Psoas muscle (tissue), 8 donors: ENCODE data around the gene AMOT. TPM values are rescaled to one million over a fixed set of nuclear protein-coding genes. Genes with fewer than 3 reads are reported as not detected.

ENCODE experiments used
- ATAC-seq, 4 donors: fragments of 200-7000 bp; cut with Tn5 transposase; one replicate each; pipeline ENCODE4 v1.9.1; 2020; ENCODE audit warnings: moderate library complexity in 3 of 4, mild to moderate bottlenecking in 2 of 4
- DNase-seq, 2 donors: peaks; one replicate each; pipeline ENCODE4 v3.0.0-alpha.2; 2020
- H3K27ac ChIP-seq: fragments of 200-600 bp; one replicate; pipeline ENCODE4 v1.8.0; 2022
- H3K27me3 ChIP-seq, 3 donors: fragments of 200-600 bp in 1 of 3; one replicate each; pipeline versions ENCODE4 v1.6.1 to v1.8.0; 2013 to 2022; ENCODE audit warnings: low read length in 2 of 3, mild to moderate bottlenecking in 2 of 3, moderate library complexity in 1 of 3; ENCODE audit not compliant: insufficient read depth in 3 of 3
- H3K36me3 ChIP-seq, 2 donors: fragments of 200-600 bp in 1 of 2; one replicate each; pipeline versions ENCODE4 v1.6.1 to v1.8.0; 2013 to 2022; ENCODE audit warnings: low read depth in 1 of 2, mild to moderate bottlenecking in 1 of 2, moderate library complexity in 1 of 2; ENCODE audit not compliant: insufficient read depth in 1 of 2
- H3K4me1 ChIP-seq: fragments of 200-600 bp; one replicate; pipeline ENCODE4 v1.8.0; 2022
- H3K4me3 ChIP-seq: fragments of 200-600 bp; one replicate; pipeline ENCODE4 v1.8.0; 2022; ENCODE audit warnings: mild to moderate bottlenecking
- H3K9me3 ChIP-seq: fragments of 200-600 bp; one replicate; pipeline ENCODE4 v1.8.0; 2022
- CTCF ChIP-seq: fragments of 200-600 bp; IDR thresholded peaks from one replicate; pipeline ENCODE4 v1.8.0; 2022; ENCODE audit warnings: antibody characterized with exemption
- WGBS, 3 donors: extraction: QIAGEN DNeasy Blood & Tissue Kit; methylation state at CpG; one replicate each; pipeline versions ENCODE4 v1.1.6 to v1.1.7; 2013; 5-methylcytosine and 5-hydroxymethylcytosine counted together
- intact Hi-C, 2 donors: fragments of 100-400 bp; cut with DNase I; formaldehyde crosslinking; loops; one replicate each; pipeline versions ENCODE4 v1.11.0 to v1.14.2; 2022
- polyA plus RNA-seq, 3 donors: library from polyadenylated mRNA; stranded (reverse); fragments of 200-250 nt; gene quantifications; one replicate each; pipeline ENCODE4 v1.2.3, GENCODE V29; 2013
- total RNA-seq, 4 donors: library from RNA; stranded (reverse); fragmentation: NEBNext Ultra II Directional in 2 of 4; extraction: Animal tissue kit (Norgen Biotek cat#: 25700) in 2 of 4; gene quantifications; one replicate each; pipeline versions ENCODE4 v1.2.1 to v1.2.4, GENCODE V29; 2021 to 2023
- donor health status: healthy with polysubstance abuse.
- donor health status: DM: no; HTN: no; CAD: no; lungs with moderate emphysema.
- donor health status: Bipolar disorder and iron deficiency.
- donor health status: healthy.
- donor health status: DM: yes; HTN: yes; CAD: no.
- donor health status: DM: no; HTN: no; CAD: no.
- donor health status: DM: no; HTN: no; CAD: no.
- donor health status: DM: yes; HTN: yes; CAD: no.

The AMOT gene
- total and polyA plus RNA-seq, 7 donors, result 2.5 to 148 (median 72.6) TPM

- Histone ChIP-seq H3K4me1 (peaks cover 30% of the 10 kb centered on the region), H3K27ac (peak overlapping the region; percentile 46), H3K27me3 (peaks cover 0 to 7% (median 0%) of the 10 kb centered on the region in 3 donors), H3K9me3 (no peaks in the 10 kb centered on the region), H3K36me3 (no peaks in the 10 kb centered on the region), H3K4me3 (no peak overlapping the region)
- DNase-seq (no peak), ATAC-seq (peak in 1 of 4 donors; percentile 45)
- TF ChIP-seq CTCF, result no peak
- WGBS, 3 donors, result 59 to 66% (median 59%) methylated on average over 3 of the region's 3 CpGs
- intact Hi-C loops, result no loop called here
Measured at GRCh38 chrX:112820364-112821268, 20.0 kb downstream of the AMOT start.

- H3K4me1 ChIP-seq, result peaks cover 30% of the 10 kb centered on the region
- DNase-seq (no peak), ATAC-seq (no peak)
- H3K27ac ChIP-seq, result no peak overlapping the region
- intact Hi-C loops, result no loop called here
- no peak overlapping the region for H3K4me3 ChIP-seq
- TF ChIP-seq CTCF, result no peak
- no peaks in the 10 kb centered on the region for H3K9me3 ChIP-seq
- peaks cover 0 to 7% (median 0%) of the 10 kb centered on the region in 3 donors for H3K27me3 ChIP-seq
- H3K36me3 ChIP-seq, result peaks cover 0 to 6% of the 10 kb centered on the region in 2 donors
- 77 to 92% (median 90%) methylated on average over 1 of the region's 1 CpG for WGBS, 3 donors
Measured at GRCh38 chrX:112819813-112820212, 20.8 kb downstream of the AMOT start.

- Histone ChIP-seq H3K9me3 (no peaks in the 10 kb centered on the region), H3K27ac (no peak overlapping the region), H3K4me1 (peaks cover 30% of the 10 kb centered on the region), H3K36me3 (peaks cover 0 to 10% of the 10 kb centered on the region in 2 donors), H3K4me3 (no peak overlapping the region), H3K27me3 (peaks cover 0 to 7% (median 0%) of the 10 kb centered on the region in 3 donors)
- ATAC-seq, result peak in 2 of 4 donors; percentile 8 to 22
- intact Hi-C loops, result no loop called here
- no peak for DNase-seq
- WGBS, 3 donors, result 20 to 35% (median 22%) methylated on average over 2 of the region's 2 CpGs
- TF ChIP-seq CTCF, result no peak
Measured at GRCh38 chrX:112819008-112819640, 21.5 kb downstream of the AMOT start.

- DNase-seq (no peak), ATAC-seq (peak in 1 of 4 donors; percentile 37)
- no peaks in the 10 kb centered on the region for H3K9me3 ChIP-seq
- WGBS, 3 donors, result 42 to 73% (median 70%) methylated on average over 11 of the region's 11 CpGs
- intact Hi-C loops, result no loop called here
- H3K4me3 ChIP-seq, result no peak overlapping the region
- TF ChIP-seq CTCF, result no peak
- H3K4me1 ChIP-seq, result peaks cover 30% of the 10 kb centered on the region
- peak overlapping the region; percentile 53 for H3K27ac ChIP-seq
- H3K36me3 ChIP-seq, result peaks cover 0 to 10% of the 10 kb centered on the region in 2 donors
- peaks cover 0 to 7% (median 0%) of the 10 kb centered on the region in 3 donors for H3K27me3 ChIP-seq
Measured at GRCh38 chrX:112818114-112819007, 22.3 kb downstream of the AMOT start.
